HG03354 (cell line): ENCODE data around the gene TSPAN8.
"Not testable (repeated sequence)": the region's sequence is repeated elsewhere in the genome, so short reads cannot be mapped to it uniquely, and the experiment has no call there.

ENCODE experiments used
- ATAC-seq: cut with Tn5 transposase; IDR thresholded peaks from one replicate; pipeline ENCODE4 v1.9.1; 2021; ENCODE audit warnings: mild to moderate bottlenecking; ENCODE audit not compliant: unreplicated experiment, poor library complexity, severe bottlenecking

TSPAN8 gene

DNA sequence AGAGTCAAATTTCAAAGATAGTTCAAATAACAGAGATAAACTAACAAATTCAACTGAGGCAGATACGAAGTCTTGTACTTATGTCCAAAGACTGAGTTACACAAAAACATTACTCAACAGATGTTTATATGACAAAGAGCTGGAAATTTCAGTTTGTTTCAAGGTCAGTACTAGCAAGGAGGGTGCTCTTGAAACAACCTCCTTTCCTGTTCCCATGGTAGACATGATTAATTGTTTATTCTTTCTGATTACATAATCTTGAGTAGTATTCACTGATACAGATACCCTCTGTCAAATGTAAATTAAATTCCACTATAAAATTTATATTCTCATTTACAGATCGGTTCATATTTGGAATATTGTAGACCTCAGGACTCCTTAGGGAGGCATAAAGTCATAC lies 23.4 kb downstream of the TSPAN8 start:
- no peak for ATAC-seq

DNA sequence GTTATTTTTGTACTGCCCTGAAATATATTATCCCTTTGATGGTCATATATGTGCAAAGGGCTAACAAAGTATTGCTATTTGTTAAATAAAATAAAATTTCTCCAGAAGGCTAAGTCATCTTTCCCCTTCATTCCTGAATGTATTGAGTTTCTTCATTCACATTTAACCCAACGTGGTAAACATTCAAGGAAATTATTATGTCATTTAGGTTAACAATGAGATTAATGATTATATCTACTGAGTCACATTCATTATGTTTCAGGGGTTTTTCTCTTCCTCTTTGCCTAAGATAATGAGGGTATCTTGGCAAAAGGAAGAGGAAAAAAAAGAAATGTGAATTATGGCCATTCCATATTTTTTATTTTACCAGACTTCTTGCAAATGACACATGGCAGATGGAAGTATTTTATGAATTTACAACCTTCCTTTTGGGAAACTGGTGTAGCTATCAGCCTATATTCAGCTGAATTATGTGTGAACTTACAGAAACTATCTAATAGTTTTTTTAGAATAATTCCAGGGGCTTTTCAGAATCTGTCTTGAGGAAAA lies 27.2 kb downstream of the TSPAN8 start:
- no peak for ATAC-seq

DNA sequence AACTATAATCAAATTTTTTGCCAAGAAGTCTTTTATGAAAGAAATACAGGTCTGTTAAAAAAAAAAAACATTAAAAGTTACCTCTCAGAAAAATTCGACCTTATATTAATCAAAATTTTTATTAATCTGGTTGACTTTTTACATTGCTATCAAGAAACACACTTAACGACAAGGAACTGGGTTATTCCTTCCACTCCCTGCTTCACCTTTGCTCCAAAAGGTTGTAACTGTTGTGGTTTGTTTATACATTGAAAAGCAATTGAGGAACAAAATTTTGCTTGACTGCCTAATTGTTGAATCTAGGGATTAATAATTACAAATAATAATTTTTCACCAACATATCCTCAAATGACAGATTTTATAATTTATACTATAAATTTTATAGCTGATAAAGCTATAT lies 28.4 kb downstream of the TSPAN8 start:
- no peak for ATAC-seq

DNA sequence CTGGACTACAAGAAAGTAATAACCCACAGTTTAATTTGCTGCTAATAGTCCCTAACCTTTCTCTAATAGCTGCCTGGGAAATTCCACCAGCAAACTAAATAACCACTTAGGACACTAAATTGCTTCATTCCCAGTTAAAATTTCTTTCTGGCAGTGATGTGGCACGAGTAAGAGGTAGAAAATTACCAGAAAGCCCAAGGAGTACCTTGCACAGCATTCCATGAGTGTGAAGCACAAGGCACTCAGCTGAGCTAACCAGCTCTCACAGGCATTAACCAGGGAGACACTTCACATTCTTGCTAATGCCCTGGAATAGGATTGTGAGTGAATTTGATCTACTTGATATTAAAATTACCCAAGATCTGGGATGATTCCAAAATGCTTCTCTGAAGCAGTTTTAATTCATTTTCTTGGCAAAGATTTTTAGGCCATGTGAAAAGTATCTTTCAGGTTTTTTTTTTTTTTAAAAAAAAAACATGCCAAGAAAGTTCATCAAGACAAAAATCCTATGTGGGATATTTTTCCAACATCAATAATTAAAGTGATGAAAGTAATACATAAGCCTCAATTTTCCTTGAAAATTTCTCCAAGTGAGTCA lies 29.5 kb downstream of the TSPAN8 start:
- ATAC-seq = no peak

DNA sequence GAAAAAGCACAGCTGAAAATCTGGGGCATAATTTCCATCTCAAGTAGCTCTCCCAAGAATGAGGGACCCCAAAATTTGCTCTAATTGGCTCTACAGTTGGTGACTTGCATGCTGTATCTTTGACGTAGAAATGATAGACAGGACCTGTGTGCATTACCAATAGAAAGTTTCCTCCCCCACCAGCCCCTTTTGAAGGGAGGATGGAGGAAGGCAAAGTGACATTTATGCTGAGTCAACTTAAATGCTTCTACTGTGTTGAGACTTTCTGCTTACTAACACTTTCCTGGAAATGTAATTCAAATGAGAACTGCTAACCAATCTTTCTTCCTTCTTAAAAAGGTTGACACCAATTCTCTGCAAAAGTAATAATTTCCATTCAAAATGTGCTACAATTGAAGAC lies 31.9 kb downstream of the TSPAN8 start:
- ATAC-seq = no peak

DNA sequence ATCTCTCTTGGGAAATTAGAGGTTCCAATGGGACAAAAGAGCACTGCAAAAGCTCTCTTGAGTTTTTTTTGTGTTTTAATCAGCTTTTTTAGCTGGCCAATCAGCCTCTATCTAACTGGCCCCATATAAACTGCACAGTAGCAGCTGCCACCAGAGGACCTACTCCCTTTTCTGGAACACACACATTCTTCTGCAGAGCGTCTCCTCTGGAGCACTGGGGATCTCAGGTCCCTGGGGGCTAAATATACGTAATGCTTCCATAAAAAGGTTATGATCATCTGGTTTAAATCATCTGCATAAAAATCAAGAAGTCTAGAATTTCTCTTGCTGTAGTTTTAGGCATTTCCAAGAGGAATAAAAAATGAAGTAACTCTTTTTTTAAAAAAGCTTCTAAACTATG lies 32.3 kb downstream of the TSPAN8 start:
- no peak for ATAC-seq

DNA sequence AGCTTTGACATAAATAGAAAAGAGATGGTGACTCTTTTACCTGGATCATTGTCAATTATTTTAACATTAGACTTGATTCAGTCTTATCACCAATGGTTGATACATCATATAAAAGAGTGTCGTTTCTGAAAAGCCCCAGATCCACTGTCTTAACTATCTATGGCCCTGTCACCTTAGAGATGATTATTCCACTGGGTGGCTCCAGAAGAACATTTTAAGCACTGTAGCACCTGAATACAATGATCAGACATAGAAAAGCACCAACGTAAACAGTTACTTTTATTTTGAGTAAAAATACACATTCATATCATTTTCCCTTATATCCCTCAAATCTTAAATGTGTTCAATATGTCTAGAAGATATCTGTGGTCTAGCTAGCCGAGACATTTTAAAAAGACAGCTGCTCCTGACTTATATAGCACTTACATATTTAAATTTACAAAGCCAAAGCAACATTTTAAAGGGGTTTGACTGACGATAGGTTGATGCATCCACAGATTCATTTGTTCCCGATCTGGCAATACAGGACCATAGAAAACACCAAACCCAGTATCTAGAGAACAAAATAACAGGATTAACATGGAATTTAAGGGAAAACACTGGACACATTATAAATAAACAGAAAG lies 32.9 kb downstream of the TSPAN8 start:
- no peak for ATAC-seq

DNA sequence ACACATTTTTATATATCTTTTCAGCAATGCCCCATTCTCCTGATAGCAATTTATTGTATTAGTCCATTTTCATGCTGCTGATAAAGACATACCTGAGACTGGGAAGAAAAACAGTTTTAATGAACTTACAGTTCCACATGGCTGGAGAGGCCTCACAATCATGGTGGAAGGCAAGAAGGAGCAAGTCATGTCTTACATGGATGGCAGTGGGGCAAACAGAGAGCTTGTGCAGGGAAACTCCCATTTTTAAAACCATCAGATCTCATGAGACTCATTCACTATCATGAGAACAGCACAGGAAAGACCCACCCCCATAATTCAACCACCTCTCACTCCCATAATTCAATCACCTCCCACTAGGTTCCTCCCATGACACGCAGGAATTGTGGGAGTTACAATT lies 44.7 kb downstream of the TSPAN8 start:
- ATAC-seq = not testable (repeated sequence)

DNA sequence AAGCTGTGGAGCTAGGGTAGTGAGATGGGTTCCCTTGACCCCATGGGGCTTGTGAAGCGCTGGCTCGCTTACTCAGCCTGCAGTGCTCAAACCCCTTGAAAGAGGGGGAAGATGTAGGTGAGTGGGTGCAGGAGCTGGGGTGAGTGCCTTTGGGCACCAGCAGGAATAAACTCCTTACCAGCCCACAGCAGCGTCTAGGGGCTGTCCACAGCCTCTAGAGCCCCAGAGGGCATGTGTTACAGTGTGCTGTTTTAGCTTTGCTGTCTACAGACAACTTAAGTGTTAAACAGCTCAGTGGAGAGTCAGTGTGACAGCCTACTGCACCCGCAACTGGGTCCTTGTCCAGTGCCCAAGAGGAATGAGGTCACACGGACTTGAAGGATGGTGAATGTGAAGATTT lies 48.0 kb downstream of the TSPAN8 start:
- no peak for ATAC-seq

DNA sequence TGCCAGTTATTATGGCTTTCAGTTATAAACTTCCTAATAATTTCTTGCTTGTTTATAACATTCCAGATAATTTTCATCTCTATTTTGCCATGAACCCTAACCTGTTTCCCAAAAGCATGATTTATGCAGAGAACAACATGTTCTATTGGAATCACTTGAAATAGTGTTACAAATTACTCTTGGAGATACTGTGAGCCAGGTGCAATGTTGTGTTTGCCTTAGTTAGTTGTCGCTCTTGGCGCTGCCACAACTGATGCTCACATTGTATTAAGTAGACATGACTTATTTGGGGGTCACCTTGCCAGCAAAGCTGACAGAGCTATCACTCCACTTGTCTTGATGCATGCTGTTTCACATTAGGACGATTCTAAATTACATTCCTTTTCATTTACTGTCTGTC lies 49.4 kb downstream of the TSPAN8 start:
- ATAC-seq = no peak

DNA sequence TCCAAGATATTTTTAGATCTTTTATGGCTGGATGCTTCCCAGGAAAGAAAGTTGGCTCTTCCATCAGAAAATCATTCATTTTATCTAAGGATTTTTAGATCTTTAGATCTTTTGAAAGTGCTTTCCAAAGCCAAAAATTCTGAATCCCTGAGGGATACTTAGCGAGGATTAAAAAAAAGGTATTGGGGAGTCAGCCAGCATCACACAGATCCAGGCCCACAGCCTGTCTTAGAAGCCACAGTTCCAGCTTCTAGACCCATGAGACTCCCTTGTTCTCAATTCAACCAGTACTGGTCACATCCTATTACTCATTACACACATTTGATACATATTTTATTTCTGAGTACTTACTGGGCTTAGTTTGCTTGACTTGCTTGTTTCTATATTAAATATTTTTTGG lies 49.9 kb downstream of the TSPAN8 start:
- no peak for ATAC-seq

DNA sequence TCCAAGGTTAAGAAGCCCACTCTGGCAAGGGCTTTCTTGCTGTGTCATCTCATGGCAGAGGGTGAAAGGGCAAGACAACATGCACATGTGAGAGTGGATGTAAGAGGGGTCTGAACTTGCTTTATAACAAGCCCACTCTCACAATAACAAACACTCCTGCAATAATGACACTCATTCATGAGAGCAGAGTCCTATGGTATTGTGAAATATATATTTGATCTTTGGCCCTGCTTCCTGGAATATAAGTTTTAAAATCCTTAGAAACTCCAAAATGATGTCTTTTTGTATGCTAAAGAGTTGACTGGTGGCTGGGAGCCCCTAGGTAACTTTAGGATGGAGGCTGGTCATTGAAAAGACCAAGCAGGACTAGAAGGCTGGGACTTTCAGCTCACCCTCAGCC lies 51.8 kb downstream of the TSPAN8 start:
- ATAC-seq = no peak

DNA sequence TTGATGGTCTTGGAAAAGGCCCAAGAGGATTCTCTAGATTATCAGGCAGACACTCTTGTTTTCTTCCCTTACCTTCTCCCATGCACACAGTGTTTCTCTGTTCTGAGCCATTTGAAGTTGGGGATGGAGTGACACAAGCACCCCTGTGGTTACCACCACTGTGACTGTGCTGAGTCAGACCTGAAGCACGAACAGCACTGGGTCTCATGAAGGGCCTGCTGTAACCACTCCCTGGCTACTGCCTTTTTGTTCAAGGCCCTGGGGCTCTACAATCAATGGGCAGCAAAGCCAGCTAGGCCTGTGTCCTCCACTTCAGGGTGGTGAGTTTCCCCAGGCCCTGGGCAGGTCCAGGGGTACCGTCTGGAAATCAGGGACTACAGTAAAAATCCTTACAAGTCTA lies 65.5 kb downstream of the TSPAN8 start:
- no peak for ATAC-seq

DNA sequence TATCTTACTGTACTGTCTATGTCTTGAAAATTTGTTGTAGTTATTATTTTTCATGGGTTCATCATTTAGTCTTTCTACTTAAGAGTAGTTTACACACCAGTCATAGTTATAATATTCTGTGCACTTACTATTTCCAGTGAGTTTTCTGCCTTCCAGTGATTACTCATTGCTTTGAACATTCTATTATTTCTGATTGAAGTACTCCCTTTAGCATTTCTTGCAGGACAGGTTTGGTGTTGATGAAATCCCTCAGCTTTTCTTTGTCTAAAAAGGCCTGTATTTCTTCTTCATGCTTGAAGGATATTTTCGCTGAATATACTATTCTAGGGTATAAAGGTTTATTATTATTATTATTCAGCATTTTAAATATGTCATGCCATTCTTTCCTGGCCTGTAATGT lies 66.8 kb downstream of the TSPAN8 start:
- no peak for ATAC-seq

DNA sequence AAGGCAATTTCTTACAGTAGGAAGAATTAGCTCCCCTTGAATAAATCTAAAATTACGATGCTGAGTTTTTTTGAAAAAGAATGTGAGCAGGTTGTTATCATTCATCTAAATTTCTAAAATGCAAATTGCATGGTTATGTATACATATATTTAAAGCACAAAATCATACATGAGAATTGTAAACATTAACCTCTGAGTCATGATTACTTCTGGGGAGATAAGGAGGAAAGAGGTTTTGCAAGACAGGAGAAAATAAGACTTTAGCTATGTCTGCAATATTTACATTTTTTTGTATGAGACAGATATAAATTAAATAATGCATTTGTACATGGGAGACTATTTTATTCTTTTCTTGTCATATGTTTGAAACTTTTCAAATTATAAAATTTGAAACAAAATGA lies 72.2 kb downstream of the TSPAN8 start:
- no peak for ATAC-seq

DNA sequence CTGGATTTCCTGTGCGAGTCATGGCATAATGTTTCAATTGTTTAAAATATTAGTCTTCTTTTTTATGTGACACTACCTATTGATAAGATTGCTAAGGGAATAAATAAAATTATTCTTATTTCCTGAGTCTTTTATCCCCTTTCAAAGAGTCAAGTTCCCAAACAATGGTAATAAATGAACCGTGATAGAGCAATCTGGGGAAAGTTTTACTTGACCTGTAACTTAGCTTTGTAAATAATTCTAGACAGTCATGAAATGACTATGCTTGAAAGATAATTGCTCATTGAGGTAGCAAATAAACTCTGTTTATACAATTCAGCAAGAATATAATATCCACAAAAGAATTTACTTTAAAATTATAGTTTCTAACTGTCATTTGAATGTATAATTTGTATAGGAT lies 82.1 kb downstream of the TSPAN8 start:
- no peak for ATAC-seq
